Measurements from ENCODE around the gene CABP7.

The CABP7 gene

GRCh38 chr22:29744902-29745301 is 25.1 kb downstream of the CABP7 start:
- DNase-seq (ENCODE audit: low read depth), result no peak
- no peak overlapping the region for H3K4me3 ChIP-seq (ENCODE audit: low read depth, low read length)
- TF ChIP-seq CTCF (IDR thresholded peaks at IDR 0.05; ENCODE audit: insufficient read depth, low read depth, low read length, missing control alignments), result no peak

- no peak for TF ChIP-seq CTCF (IDR thresholded peaks at IDR 0.05; ENCODE audit: insufficient read depth, low read depth, low read length, missing control alignments)
- no peak for DNase-seq (ENCODE audit: low read depth)
- no peak overlapping the region for H3K4me3 ChIP-seq (ENCODE audit: low read depth, low read length)
Observed at GRCh38 chr22:29747832-29748231, 28.0 kb downstream of the CABP7 start.

- no peak overlapping the region for H3K4me3 ChIP-seq (ENCODE audit: low read depth, low read length)
- TF ChIP-seq CTCF (IDR thresholded peaks at IDR 0.05; ENCODE audit: insufficient read depth, low read depth, low read length, missing control alignments), result no peak
- DNase-seq (ENCODE audit: low read depth), result no peak
Observed at GRCh38 chr22:29748248-29748893, 28.6 kb downstream of the CABP7 start.

- no peak overlapping the region for H3K4me3 ChIP-seq (ENCODE audit: low read depth, low read length)
- DNase-seq (ENCODE audit: low read depth), result no peak
- no peak for TF ChIP-seq CTCF (IDR thresholded peaks at IDR 0.05; ENCODE audit: insufficient read depth, low read depth, low read length, missing control alignments)
Observed at GRCh38 chr22:29750029-29750428, 30.2 kb downstream of the CABP7 start.

- no peak overlapping the region for H3K4me3 ChIP-seq (ENCODE audit: low read depth, low read length)
- TF ChIP-seq CTCF (IDR thresholded peaks at IDR 0.05; ENCODE audit: insufficient read depth, low read depth, low read length, missing control alignments), result no peak
- no peak for DNase-seq (ENCODE audit: low read depth)
Observed at GRCh38 chr22:29750559-29751538, 31.0 kb downstream of the CABP7 start.

- DNase-seq (ENCODE audit: low read depth), result no peak
- no peak for TF ChIP-seq CTCF (IDR thresholded peaks at IDR 0.05; ENCODE audit: insufficient read depth, low read depth, low read length, missing control alignments)
- H3K4me3 ChIP-seq (ENCODE audit: low read depth, low read length), result no peak overlapping the region
Observed at GRCh38 chr22:29751669-29752068, 31.9 kb downstream of the CABP7 start.

Data from GM12865 (cell line).